SK-N-MC (cell line): Measurements from ENCODE around the gene VKORC1L1.

Experiments used
- EZH2 ChIP-seq: fragments of 200-600 bp; sonication (generic); IDR thresholded peaks from one replicate; pipeline ENCODE4 v1.6.1; 2017; ENCODE audit warnings: antibody characterized with exemption
- POLR2AphosphoS5 ChIP-seq: IDR thresholded peaks from 2 replicates; pipeline ENCODE4 v1.6.1; 2012; ENCODE audit warnings: mild to moderate bottlenecking, low read depth, low read length, borderline replicate concordance

DNA sequence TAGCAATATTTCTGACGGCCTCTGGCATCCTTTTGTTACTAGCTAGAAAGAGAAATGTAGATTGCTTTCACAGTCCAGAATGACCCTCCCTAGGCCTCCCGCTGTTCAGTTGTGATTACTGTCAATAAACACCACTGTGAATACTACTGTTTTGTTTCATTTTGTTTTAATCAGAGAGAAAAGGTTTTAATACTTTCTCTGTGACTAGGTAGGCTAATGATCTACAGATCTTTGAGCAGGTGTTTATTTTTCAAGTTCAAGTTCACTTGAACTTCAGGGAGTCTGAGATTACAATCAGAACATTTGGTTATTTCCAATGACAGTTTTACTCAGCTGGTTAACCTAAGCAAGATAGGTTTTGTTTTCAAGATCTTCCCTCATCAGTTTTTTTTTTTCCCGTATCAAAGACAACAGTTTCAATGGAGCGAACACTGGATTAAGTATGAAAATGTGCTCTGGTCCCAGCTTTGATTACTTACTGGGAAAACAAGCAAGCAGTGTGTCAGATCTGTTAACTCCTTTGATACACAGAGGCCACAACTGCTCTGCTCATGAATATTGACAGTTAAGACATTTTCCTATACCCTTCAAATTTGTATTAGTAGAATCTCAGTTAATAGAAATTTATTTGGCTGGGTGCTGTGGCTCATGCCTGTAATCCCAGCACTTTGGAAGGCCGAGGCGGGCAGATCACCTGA lies 34.8 kb downstream of the VKORC1L1 start:
- TF ChIP-seq POLR2AphosphoS5 (no peak), EZH2 (no peak)
